ENCODE results near the gene DMAP1. TPM values are rescaled to one million over a fixed set of nuclear protein-coding genes. Genes with fewer than 3 reads are reported as not detected.

Gene DMAP1
- total RNA-seq, 1 experiment from 2014 or later = 52.9 TPM

DNA sequence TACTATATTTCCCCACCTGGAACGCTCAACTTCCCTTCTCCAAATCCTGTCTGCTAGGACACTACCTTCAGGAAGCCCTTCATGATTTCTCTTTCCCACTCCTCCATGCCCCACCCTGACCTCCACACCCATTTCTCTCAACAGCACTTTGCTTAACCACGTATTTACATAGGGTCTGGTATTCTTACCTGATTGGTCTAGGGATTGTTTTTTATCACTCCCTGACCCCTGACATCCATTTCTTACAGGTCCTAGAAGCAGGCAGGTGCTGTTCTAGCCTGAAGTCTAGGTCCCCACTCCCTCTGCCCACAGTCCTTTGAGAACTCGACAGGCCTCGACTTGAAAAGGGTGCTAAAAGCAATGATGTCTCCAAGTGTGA, 47.5 kb downstream of the DMAP1 start:
- TF ChIP-seq SIN3A (IDR thresholded peaks at IDR 0.05; ENCODE audit: borderline replicate concordance, insufficient read depth, low read depth, low read length) (no peak), TCF7L2 (IDR thresholded peaks at IDR 0.05; ENCODE audit: low read depth, low read length) (no peak)
- TF ChIP-seq, protein P1, sequence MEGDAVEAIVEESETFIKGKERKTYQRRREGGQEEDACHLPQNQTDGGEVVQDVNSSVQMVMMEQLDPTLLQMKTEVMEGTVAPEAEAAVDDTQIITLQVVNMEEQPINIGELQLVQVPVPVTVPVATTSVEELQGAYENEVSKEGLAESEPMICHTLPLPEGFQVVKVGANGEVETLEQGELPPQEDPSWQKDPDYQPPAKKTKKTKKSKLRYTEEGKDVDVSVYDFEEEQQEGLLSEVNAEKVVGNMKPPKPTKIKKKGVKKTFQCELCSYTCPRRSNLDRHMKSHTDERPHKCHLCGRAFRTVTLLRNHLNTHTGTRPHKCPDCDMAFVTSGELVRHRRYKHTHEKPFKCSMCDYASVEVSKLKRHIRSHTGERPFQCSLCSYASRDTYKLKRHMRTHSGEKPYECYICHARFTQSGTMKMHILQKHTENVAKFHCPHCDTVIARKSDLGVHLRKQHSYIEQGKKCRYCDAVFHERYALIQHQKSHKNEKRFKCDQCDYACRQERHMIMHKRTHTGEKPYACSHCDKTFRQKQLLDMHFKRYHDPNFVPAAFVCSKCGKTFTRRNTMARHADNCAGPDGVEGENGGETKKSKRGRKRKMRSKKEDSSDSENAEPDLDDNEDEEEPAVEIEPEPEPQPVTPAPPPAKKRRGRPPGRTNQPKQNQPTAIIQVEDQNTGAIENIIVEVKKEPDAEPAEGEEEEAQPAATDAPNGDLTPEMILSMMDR (IDR thresholded peaks at IDR 0.05) = no peak
- TF ChIP-seq, protein P2, sequence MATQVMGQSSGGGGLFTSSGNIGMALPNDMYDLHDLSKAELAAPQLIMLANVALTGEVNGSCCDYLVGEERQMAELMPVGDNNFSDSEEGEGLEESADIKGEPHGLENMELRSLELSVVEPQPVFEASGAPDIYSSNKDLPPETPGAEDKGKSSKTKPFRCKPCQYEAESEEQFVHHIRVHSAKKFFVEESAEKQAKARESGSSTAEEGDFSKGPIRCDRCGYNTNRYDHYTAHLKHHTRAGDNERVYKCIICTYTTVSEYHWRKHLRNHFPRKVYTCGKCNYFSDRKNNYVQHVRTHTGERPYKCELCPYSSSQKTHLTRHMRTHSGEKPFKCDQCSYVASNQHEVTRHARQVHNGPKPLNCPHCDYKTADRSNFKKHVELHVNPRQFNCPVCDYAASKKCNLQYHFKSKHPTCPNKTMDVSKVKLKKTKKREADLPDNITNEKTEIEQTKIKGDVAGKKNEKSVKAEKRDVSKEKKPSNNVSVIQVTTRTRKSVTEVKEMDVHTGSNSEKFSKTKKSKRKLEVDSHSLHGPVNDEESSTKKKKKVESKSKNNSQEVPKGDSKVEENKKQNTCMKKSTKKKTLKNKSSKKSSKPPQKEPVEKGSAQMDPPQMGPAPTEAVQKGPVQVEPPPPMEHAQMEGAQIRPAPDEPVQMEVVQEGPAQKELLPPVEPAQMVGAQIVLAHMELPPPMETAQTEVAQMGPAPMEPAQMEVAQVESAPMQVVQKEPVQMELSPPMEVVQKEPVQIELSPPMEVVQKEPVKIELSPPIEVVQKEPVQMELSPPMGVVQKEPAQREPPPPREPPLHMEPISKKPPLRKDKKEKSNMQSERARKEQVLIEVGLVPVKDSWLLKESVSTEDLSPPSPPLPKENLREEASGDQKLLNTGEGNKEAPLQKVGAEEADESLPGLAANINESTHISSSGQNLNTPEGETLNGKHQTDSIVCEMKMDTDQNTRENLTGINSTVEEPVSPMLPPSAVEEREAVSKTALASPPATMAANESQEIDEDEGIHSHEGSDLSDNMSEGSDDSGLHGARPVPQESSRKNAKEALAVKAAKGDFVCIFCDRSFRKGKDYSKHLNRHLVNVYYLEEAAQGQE (IDR thresholded peaks at IDR 0.05; ENCODE audit: insufficient read depth in 1 of 2, low read depth in 2 of 2, low read length in 1 of 2) = no peak
- CTCF ChIA-PET = no interaction called here
- Histone ChIP-seq H3K4me3 (ENCODE audit: low read depth in 2 of 2, low read length in 2 of 2) (no peak overlapping the region), H3K27me3 (ENCODE audit: control insufficient read depth, insufficient read depth, low read length) (no peaks in the 10 kb centered on the region), H3K27ac (ENCODE audit: low read length) (no peak overlapping the region), H3K36me3 (ENCODE audit: control insufficient read depth, insufficient read depth, low read length) (no peaks in the 10 kb centered on the region), H3K4me1 (ENCODE audit: control insufficient read depth, insufficient read depth, low read length) (no peaks in the 10 kb centered on the region), H3K9me3 (ENCODE audit: control insufficient read depth, insufficient read depth, low read depth, low read length) (no peaks in the 10 kb centered on the region)
- in situ Hi-C loops (cut with HindIII; ENCODE audit: low pct_unique_long_range_greater_than_20kb, low sequenced_read_pairs) (no loop called here), intact Hi-C loops (cut with micrococcal nuclease; ENCODE audit: unreplicated experiment) (no loop called here)
- ATAC-seq (no peak), DNase-seq (ENCODE audit: low read depth, low spot score) (no peak)
- no TSS peak for BruUV-seq (replicated peaks)
- POLR2A ChIA-PET = no interaction called here

DNA sequence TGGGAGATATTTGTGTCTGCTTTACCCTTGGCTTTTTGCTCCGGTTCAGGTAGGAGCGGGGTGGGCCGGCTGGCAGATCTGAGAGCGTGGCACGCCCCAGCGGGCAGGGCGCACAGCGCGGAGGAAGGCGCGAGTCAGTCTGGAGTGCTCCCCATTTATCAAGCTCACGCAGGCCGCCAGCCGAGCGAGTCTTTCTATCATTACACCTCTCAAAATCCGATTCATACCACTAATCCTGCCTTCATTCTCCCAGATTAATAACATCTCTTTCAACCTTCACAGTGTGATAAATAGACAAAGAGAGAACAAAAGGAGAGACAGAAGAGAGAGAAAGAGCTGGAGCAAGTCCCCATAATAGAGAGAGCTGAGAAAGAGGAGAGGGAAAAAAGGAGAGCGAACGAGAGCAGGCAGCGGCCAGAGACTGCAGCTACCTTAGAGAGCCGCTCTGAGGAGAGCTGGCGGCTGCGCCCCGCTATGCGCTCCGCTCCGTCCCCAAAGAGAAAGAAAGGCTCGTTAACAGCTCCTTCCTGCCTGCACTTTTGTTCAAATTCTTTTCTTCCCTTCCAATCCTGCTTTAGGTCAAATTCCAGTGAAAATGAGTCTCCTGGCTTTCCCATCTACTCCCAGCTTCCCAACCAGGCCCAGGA, 48.0 kb downstream of the DMAP1 start:
- ATAC-seq (no peak), DNase-seq (ENCODE audit: low read depth, low spot score) (no peak)
- H3K36me3 ChIP-seq (ENCODE audit: control insufficient read depth, insufficient read depth, low read length) = no peaks in the 10 kb centered on the region
- in situ Hi-C loops (cut with HindIII; ENCODE audit: low pct_unique_long_range_greater_than_20kb, low sequenced_read_pairs) = no loop called here
- TF ChIP-seq TCF7L2 (IDR thresholded peaks at IDR 0.05; ENCODE audit: low read depth, low read length) (no peak), POLR2AphosphoS5 (IDR thresholded peaks at IDR 0.05; ENCODE audit: low read depth, low read length) (no peak), SIN3A (IDR thresholded peaks at IDR 0.05; ENCODE audit: borderline replicate concordance, insufficient read depth, low read depth, low read length) (no peak)
- TF ChIP-seq, protein P2 (IDR thresholded peaks at IDR 0.05; ENCODE audit: insufficient read depth in 1 of 2, low read depth in 2 of 2, low read length in 1 of 2) = no peak
- TF ChIP-seq, protein P1 (IDR thresholded peaks at IDR 0.05) = no peak
- H3K9me3 ChIP-seq (ENCODE audit: control insufficient read depth, insufficient read depth, low read depth, low read length) = no peaks in the 10 kb centered on the region
- no peaks in the 10 kb centered on the region for H3K27me3 ChIP-seq (ENCODE audit: control insufficient read depth, insufficient read depth, low read length)
- ChIA-PET CTCF (no interaction called here), POLR2A (interaction anchor here (0.6 kb wide), 1 partner anchor 219 kb away, joined by 3 read pairs; no protein-coding TSS in a partner anchor)
- H3K4me3 ChIP-seq (ENCODE audit: low read depth in 2 of 2, low read length in 2 of 2) = no peak overlapping the region
- no peak overlapping the region for H3K27ac ChIP-seq (ENCODE audit: low read length)
- no peaks in the 10 kb centered on the region for H3K4me1 ChIP-seq (ENCODE audit: control insufficient read depth, insufficient read depth, low read length)
- intact Hi-C loops (cut with micrococcal nuclease; ENCODE audit: unreplicated experiment) = no loop called here
- BruUV-seq (replicated peaks) = no TSS peak

Data from Panc1 (cell line).